Uterus (tissue), 2 donors: ENCODE measurements around the gene PRKX.

Source experiments
- POLR2A ChIP-seq, 2 donors: fragments of 450-650 bp; IDR thresholded peaks; one replicate each; pipeline ENCODE4 v1.6.1; 2016; ENCODE audit warnings: antibody characterized with exemption in 2 of 2, mild to moderate bottlenecking in 1 of 2, moderate library complexity in 1 of 2
- TF ChIP-seq, protein P1 (sequence below), 4 experiments: fragments of 200-600 bp in 2 of 4; fragments of 450-650 bp in 2 of 4; sonication (generic) in 2 of 4; IDR thresholded peaks; one replicate each; pipeline ENCODE4 v1.5.1; 2016 to 2019; ENCODE audit warnings: antibody characterized with exemption in 4 of 4, mild to moderate bottlenecking in 2 of 4, moderate library complexity in 1 of 4

DNA sequence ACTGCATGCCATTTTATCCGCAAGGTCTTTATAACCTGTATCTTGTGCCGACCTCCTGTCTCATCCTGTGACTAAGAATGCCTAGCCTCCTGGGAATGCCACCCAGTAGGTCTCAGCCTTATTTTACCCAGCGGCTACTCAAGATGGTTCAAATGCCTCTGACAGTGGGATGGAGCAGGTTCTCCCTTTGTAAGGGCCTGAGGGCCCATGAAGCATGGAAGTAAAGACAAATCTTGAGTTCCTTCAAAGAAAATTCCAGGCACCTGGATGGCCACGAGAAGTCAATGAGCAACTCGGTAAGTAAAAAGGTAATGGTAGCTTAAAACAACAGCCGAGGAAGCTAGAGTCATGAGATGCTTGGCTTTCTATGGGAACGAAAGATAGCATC lies 19.6 kb upstream of the PRKX start:
- TF ChIP-seq POLR2A (IDR thresholded peaks at IDR 0.05): no peak
- TF ChIP-seq, protein P1, sequence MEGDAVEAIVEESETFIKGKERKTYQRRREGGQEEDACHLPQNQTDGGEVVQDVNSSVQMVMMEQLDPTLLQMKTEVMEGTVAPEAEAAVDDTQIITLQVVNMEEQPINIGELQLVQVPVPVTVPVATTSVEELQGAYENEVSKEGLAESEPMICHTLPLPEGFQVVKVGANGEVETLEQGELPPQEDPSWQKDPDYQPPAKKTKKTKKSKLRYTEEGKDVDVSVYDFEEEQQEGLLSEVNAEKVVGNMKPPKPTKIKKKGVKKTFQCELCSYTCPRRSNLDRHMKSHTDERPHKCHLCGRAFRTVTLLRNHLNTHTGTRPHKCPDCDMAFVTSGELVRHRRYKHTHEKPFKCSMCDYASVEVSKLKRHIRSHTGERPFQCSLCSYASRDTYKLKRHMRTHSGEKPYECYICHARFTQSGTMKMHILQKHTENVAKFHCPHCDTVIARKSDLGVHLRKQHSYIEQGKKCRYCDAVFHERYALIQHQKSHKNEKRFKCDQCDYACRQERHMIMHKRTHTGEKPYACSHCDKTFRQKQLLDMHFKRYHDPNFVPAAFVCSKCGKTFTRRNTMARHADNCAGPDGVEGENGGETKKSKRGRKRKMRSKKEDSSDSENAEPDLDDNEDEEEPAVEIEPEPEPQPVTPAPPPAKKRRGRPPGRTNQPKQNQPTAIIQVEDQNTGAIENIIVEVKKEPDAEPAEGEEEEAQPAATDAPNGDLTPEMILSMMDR (IDR thresholded peaks at IDR 0.05): no peak
